PFSK-1 (cell line): Measurements from ENCODE around the gene ABCF2.

ENCODE experiments used
- POLR2AphosphoS5 ChIP-seq: IDR thresholded peaks from 2 replicates; pipeline ENCODE4 v1.6.1; 2012; ENCODE audit warnings: low read depth, mild to moderate bottlenecking, control low read depth, low read length, moderate library complexity
- SIN3A ChIP-seq: IDR thresholded peaks from 2 replicates; pipeline ENCODE4 v1.6.1; 2012; ENCODE audit warnings: mild to moderate bottlenecking, low read length, moderate library complexity, borderline replicate concordance; ENCODE audit not compliant: insufficient read depth
- TAF1 ChIP-seq: IDR thresholded peaks from 2 replicates; pipeline ENCODE4 v1.6.1; 2012; ENCODE audit warnings: low read length, control low read depth, borderline replicate concordance; ENCODE audit not compliant: insufficient read depth
- TF ChIP-seq, protein P1 (sequence below), 2 experiments: IDR thresholded peaks; 2 replicates each; pipeline versions ENCODE4 v1.6.1 to v1.8.0; 2011 to 2012; ENCODE audit warnings: low read depth in 2 of 2, low read length in 2 of 2, control low read depth in 1 of 2, inconsistent platforms in 1 of 2, mild to moderate bottlenecking in 1 of 2, moderate library complexity in 1 of 2; ENCODE audit not compliant: insufficient read depth in 1 of 2

DNA sequence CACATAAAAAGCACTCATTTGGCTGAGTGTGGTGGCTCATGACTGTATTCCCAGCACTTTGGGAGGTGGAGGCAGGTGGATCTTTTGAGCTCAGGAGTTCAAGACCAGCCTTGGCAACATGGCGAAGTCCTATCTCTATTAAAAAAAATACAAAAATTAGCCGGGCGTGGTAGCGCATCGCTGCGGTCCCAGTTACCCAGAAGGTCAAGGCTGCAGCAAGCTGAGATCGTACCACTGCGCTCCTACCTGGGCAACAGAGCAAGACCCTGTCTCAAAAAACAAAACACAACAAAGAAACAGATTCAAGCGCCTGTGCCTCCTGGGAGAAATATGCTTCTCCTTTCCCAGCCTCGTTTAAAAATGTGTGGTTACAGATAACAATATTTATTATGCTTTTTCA lies 2.2 kb upstream of the ABCF2 start:
- TF ChIP-seq POLR2AphosphoS5 (no peak), SIN3A (no peak), TAF1 (no peak)
- TF ChIP-seq, protein P1, sequence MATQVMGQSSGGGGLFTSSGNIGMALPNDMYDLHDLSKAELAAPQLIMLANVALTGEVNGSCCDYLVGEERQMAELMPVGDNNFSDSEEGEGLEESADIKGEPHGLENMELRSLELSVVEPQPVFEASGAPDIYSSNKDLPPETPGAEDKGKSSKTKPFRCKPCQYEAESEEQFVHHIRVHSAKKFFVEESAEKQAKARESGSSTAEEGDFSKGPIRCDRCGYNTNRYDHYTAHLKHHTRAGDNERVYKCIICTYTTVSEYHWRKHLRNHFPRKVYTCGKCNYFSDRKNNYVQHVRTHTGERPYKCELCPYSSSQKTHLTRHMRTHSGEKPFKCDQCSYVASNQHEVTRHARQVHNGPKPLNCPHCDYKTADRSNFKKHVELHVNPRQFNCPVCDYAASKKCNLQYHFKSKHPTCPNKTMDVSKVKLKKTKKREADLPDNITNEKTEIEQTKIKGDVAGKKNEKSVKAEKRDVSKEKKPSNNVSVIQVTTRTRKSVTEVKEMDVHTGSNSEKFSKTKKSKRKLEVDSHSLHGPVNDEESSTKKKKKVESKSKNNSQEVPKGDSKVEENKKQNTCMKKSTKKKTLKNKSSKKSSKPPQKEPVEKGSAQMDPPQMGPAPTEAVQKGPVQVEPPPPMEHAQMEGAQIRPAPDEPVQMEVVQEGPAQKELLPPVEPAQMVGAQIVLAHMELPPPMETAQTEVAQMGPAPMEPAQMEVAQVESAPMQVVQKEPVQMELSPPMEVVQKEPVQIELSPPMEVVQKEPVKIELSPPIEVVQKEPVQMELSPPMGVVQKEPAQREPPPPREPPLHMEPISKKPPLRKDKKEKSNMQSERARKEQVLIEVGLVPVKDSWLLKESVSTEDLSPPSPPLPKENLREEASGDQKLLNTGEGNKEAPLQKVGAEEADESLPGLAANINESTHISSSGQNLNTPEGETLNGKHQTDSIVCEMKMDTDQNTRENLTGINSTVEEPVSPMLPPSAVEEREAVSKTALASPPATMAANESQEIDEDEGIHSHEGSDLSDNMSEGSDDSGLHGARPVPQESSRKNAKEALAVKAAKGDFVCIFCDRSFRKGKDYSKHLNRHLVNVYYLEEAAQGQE (IDR thresholded peaks at IDR 0.05; ENCODE audit: insufficient read depth in 1 of 2, low read depth in 2 of 2, low read length in 2 of 2), result no peak
